NCI-H1694 (cell line): ENCODE measurements around the gene DCLK1.

Experiments
- DNase-seq: peaks from one replicate; lab custom pipeline; 2025; lab: John Stamatoyannopoulos, UW

DCLK1 gene

DNA sequence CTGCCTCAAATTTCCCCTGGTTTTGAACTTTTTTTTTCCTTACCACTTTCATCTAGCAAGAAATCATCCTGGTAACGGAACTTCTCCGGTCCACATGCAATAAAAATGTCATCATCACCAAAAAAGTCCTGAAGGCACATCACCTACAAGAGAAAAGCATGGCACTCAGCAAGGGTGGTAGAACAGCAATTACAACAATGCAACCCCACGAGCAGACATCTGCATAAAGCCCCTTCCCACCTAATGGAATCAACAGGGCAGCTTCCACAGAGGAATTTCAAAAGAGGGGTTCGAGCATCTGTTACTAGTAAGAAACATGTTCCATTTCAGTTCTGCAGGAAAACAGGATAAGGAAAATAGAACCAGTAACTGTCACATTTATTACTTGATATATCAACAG is 183.9 kb downstream of the DCLK1 start:
- no peak for DNase-seq

DNA sequence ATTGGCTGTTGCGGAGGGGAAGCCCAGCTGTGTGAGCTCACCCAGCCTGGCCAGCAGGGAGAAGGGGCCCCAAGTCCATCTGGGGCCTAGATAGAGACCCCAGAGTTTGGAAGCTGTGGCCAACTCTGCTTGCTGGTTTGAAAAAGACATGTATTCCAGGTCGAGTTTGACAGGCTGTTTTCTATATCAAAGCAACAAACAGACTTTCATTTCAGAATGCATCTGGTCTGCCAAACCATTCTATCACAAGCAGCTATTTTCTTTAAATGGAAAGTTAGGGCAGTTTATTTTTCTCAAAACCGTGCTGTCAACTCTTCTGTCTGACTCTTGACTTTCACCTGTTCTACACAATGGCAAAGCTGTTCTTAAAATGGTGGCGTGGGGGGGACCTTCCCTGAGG is 185.8 kb downstream of the DCLK1 start:
- no peak for DNase-seq

DNA sequence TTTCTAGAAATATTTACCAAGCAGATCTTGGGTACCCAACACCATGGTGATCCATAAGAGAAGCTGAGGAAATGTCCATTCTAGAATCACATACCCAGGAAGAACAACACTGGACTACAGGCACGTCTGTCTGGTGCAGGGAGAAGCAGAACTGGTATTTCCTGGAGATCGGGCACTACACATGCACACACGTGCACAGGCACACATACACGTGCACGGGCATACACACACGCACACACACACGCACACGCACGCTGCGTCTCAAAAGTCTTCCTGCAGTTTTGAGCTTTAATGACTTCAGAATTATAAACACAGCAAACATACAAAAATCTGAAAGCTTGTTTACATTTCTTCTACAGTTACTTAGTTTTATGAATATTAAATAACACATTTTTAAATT is 189.8 kb downstream of the DCLK1 start:
- DNase-seq, result no peak

DNA sequence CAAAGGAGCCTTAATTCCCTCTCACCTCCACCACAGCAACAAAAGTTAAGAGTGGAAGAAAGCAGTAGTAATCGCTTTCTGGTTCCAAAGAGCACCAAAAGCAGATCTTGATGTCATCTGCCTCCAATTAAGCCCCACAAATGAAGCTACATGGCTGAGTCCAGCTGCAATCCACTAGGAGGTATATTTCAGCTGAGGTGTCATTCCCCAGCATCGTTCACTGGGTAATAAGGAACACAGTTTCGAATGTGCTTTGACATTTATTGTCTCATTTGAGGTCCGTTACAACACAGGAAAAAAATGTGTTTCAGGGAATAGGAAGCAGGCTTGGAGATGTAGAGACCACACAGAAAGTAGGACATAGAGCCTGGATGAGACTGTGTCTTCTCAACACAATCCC is 190.4 kb downstream of the DCLK1 start:
- no peak for DNase-seq

DNA sequence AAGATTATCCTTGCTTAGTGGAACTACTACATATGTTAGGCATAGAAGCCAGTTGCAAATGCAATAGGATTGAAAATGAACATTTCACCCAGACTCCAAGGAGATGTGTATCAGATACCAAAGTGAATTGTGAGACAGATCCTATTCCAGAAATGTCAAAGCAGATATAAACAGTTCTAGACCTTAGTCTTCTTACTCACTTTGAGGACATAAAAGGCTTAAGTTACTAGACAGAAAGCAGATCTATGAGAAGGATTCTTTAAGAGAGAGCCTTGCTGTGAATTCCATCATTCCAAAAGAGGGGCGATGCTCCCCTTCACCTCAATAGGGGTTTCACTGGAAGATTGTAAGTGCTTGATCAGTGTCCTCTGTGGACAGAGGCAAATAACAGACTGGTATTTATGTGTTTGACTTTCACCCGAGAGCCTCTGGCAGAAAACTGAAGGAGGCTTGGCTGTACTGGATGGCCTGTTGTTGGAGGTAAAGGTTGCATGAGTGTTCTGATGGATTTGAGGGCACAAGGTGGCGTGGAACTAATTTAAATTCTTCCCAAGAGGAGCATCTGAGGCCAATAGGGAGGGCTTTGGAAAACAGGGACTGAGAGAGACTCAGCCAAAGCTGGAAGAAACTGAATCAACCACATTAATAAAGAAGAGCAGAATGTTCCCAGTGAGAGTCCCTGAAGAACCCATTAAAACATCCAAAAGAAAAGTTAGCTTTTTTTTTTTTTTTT is 194.8 kb downstream of the DCLK1 start:
- no peak for DNase-seq

DNA sequence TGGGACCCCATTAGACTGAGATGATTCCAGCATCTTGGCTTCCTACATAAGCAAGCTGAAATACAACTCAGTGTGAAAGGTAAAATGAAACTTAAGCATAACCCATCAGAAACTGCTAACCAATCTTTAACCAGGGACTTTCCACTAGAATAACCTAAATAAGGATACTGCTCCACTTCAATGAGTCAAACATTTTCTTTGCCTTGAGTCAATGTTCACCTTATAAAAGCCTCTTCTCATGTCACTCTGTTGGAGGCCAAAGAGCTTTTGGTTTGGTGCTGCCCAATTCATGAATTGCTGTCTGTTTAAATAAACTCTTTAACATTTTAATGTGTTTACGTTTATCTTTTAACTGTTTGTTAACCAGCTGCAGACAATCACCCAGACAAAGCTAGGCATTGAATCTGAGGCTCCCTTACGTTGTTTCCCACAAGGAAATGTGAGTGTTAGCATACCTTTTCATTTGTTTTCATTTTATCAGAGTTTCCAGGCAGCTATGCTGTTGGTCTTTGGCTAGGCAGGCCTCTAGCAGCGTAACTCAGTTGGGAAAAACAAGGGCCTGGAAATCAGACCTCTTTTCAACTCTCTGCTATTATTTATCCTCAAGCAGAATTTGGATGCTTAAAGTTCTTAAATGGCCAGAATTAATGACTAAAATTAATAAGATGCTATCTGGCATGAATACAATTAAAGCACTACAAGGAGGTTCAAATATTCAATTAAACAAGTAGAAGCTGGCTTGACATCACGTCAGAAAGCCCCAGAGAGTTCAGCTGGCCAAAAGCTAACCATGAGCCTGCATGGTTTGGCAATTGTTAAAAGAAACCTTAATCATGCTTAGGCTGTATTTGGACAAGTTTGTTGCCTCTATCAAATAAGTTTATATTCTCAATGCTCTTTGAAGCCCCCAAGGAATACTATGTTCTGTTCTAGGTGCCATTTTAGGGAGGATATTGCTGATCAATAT is 200.2 kb downstream of the DCLK1 start:
- no peak for DNase-seq

DNA sequence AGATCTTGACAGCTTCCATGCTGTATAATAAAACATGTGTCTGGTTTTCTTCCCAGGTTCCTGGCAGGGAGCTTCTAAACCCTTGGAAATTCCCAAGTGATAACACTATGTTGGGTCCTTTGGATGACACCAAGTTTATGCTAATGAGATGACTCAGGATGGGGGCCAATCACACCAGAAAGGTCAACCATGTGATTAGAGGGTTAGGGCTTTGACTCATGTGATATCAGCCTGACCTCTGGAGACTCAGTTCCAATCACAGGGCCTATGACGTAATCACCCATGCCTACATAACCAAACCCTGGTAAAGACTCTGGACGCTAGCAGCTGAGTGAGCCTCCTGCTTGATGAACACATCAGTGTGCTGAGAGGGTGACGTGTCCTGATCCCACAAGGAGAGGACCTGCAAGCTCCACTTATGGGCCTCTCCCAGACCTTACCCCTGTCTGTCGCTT is 203.6 kb downstream of the DCLK1 start:
- no peak for DNase-seq

DNA sequence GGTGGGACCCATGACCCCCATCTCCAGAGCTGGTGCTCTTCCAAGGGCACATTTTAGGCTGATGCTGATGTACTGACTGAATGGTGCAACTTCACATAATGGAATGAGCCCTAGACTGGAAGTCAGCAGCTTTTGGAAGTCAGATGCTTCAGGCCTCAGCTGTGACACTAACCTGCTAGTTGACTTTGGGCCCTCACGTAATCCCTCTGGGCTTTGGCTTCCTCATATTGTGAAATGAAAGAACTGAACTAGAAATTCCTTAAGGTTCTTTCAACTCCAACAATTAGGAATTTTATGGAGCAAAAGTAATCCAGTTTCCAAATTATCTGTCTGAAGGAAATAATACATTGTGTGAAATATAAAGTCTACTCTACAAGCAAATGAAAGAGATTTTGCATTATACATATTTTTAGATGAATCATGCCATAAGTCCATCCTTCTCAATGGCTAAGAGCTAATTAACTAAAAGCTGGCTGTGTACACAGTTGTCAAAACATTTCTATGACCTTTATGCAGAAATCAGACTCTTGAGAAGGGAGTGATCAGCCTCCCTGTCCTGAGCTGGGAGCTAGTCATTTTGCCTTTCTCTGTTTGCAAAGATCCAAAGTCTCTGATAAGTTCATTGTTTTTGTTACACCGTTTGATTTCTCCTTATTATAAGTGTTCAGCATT is 204.2 kb downstream of the DCLK1 start:
- no peak for DNase-seq

DNA sequence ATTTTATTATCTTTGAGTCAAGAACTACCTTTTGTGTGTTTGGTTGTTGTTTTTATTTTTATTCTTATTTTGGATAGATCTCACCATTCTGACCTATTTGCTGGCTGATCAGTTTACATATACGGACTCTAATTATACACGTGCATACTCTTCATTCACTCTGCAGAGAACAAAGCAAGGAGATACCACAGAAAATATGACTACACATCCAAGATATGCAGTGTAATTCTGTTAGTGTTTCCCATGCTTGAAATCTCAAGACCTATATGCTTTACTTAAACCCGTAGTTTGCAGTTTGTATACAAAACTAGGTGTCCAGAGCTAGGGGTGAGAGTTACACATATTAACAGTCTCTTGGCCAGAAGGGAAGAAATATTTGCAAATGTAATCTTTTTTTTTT is 205.5 kb downstream of the DCLK1 start:
- no peak for DNase-seq

DNA sequence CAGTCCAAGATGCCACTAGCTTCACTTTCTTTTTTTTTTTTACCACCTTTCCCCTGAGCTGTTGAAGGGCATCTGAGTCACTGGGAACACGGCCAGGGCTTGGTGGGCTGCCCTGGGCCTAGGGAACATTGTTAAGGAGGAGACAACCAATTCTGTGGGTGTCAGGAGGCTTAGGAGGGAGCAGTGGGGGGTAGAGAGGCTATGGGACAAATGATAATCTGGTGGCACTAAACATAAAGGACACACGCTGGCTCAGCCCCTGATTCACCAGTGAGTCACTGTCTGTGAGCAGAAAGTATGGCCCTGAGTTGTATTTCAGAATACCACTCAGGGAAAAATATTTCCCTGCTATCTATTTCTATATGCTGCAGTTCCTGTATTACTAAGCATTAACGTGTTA is 207.8 kb downstream of the DCLK1 start:
- DNase-seq, result no peak

DNA sequence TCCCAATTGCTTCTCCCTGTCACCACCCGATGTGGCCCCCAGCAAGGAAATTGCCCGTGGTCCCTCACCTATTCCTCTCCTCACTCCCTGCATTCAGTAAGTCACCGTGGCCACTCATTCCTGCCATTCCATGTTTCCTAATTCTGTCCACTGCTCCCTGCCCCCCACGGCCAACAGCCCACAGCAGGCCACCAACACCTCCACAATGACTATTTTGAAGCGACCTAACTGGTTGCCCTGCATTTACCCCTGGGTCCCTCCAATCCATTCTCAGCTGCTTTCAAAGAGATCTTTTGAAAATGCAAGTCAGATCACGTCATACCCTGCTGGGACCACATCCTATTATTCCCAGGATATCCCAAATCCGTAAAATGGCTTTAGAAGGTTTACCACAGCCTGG is 210.4 kb downstream of the DCLK1 start:
- no peak for DNase-seq

DNA sequence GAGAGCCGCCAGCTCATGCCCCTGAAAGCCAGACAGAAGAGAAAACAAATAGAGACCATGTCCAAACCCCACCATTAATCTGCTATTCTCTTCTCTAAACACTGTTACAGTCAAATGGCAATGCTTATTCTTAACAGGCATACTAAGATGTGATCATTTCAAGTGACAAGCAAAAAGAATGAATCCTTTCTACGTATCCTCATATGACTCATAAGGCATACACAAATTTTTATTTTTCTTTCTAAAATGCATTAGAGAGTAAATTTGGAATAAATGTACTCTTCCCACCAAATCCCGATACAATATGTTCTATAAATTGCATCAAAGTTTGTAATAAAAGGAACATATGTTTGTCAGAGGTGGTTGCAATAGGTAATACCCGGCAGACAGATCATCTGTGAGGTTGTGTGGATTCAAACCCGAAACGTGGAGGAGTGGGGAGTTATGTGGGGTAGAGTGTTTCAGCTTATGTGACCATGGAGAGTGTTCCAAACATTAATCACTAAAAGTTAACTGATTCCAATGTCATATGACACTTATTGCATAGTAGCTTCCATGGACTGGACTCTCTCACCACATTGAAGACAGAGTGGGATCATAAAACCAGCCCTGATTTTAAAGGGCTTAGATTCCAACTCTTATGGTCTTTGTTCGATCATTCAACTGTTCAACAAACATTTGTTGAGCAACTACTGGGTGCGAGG is 213.1 kb downstream of the DCLK1 start:
- DNase-seq, result no peak

DNA sequence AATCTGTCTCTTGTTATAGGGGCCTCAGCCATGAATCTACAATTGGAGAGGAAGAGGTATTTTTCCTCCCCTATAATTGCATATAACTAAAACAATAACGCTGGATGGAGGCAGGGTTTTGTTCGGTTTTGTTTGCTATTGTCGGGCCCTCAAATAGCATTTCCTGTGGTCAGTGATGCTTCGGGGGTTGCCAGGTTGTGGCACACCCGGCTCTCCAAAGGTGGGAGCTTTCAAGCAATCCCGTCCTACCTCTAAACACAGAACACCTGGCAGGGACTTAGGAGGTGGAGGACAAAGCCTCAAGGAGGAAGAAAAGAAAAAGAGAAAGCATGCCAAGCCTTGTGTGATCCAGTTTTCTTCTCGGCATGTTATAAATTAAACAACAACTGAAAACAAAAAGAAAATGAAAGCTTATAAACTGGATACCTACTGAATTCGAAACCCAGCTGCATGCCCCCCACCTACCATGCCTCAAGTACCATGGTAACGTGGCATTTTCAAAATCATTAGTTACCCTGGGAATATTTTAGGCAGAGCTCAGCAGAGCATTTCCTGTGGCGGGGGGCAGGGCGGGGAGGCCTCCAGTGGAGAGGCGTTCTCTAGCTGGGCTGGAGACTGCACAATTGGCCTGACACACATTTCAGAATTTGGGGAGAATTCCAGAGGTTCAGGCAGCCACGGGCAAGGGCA is 213.8 kb downstream of the DCLK1 start:
- no peak for DNase-seq

DNA sequence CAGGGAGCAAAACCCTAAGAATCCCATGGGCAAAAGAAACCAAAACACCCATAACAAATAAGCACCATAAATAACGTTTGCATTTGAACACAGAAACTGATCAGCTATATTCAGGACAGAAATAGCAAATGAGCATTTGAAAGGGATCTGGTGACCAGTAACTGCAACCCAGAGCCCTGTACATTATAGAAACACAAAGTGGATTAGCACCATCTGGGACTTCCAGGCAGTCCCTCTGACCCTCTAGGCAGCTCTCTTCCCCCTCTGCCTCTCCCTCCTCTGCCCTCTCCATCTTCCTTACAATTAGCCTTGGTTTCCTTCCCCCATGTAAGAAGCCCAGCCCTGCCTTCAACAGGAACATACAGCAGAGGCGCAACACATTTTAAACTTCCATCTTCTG is 215.0 kb downstream of the DCLK1 start:
- no peak for DNase-seq

DNA sequence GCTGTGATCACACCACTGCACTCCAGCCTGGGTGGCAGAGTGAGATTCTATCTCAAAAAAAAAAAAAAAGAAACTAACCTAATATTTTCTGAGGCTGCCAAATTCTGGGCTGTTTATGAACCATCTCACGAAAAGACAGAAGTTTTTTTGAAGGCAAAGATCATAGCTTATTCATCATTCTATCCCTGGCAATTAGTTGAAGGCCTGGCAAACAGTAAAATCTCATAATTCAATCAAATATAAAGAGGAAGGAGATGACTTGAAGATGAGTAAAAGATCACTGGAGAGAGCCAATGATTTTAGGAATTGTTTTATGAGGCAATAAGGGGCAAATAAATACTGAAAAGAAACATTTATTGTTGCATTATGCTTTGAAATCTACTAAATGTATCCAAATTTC is 216.5 kb downstream of the DCLK1 start:
- no peak for DNase-seq

DNA sequence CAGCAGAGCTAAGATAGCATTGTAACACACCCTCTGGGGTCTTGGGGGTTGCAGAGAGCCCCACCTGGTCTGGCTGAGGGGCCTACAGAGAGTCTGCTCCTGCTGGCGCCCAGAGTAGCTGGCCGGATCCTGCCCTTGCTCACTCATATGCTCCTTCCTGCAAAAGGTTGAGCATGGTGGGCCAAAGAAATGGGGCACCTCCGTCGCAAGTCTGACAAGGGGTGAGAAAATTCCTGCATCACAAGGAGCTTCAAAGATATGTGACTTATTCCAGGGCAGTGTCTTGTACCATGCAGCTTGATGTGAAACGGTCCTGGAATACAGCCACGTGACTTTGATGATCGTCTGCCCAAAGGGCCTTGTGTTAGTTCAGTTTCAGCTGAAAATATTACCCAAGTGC is 218.3 kb downstream of the DCLK1 start:
- DNase-seq, result no peak

DNA sequence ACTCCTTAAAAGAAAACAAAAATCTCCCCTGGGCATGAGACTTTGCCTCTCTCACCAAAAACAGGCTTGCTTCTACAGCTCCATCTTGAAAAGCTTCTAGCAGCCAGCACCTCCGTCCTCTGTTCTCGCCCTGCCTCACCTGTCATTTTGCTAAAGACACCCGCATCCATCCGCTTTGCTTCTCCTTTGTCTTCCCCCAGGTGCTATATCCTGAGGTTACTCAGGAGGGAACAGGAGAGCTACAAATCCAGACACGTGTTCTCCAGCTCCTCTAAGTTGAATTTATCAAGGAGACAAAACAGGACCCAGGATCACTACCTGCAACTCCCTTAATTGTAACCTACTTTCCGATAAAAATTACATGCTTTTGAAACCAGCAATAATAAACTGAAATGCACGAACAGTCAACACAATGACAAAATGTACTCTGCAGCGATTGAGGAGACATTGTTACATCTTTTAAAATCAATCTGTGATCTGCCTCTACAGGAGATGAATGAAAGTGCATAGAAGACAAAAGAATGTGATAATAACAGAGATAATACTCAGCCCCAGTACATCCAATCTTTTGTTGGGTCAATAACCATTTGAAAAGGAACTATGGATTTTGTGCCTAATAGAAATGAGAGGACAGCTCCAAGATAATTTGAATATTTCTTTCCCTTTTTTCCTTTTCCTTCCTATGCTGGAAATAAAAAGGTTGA is 221.2 kb downstream of the DCLK1 start:
- DNase-seq, result no peak

DNA sequence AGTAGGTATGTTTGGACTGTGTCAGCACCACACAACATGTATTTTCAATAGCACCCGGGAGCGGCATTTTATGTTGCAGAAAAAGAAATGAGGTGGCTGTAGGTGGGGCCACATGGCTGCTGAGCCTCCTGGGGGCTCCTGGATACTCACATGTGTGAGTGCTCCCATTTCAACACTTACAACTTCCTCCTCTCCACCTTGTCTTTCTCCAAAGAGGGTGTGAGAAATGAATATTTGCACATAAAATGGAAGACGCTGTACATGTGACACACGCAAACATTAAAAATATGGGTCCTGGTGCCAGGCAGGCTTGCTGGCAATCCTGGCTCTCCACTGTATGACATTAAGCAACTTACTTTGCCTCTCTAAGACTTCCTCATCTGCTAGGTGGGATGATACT is 222.1 kb downstream of the DCLK1 start:
- DNase-seq, result no peak

DNA sequence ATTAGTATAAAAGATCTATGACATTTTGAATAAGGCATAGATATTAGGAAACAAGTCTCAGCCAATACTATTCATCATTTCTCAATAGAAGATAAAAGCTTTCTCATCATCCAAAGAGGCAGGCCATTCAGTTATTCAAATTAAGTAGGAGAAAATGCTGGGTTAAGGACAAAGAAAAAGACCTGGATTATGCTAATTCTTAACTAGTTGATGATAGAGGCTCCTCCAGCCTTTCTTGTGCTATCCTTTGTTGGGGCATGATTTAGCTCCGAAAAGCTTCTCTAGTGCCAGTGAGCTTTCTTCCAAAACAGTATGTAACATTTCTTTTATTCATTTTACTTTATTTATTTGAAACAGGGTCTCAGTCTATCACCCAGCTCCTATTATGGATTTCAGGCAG is 223.0 kb downstream of the DCLK1 start:
- no peak for DNase-seq

DNA sequence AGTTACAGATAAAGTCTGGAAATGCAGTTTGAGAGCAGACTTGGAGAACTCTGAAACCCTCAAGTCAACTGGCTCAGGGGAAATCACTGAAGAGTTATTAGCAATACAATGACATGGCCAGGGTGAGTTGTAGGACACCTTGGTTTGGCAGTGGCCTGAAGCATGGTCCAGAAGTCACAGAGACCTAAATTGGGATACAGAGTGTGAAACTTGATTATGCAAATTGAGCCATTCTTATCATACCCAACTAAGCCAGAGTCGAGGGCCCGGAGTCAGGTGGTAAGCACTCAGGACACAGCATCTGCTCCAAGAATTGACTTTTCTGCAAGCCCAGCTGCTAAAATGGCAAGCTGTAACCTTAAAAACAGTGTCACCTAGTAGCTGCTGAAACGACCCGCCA is 224.5 kb downstream of the DCLK1 start:
- no peak for DNase-seq

DNA sequence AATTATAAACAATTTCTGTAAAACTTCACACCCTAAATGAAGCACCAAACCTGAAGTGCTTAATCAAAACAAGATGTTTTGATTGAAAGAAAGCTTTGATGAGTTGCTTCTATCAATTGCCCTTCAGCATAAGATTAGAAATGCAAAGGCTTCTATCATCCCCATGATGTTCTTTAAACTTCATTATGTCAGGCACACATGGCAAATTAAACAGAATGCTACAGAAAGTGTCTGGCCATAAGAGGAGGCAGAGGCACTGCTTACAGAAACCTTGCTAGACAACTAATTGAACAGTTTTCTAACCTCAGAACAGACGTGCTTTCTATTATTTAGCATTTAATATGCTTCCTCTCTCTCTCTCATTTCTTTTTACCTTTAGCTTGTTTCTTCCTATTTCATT is 228.1 kb downstream of the DCLK1 start:
- DNase-seq, result no peak
